Trophoblast cell (in vitro differentiated cells and primary cell): ENCODE data around the gene VCAN.

Experiments
- DNase-seq, 2 donors: peaks; one replicate each; pipeline ENCODE4 v3.0.0-alpha.2; 2016
- H2AFZ ChIP-seq: 2 replicates; pipeline ENCODE4 v1.6.1; 2013; ENCODE audit warnings: low read length, moderate library complexity, mild to moderate bottlenecking; ENCODE audit not compliant: insufficient read depth, poor library complexity
- H2AK5ac ChIP-seq: 2 replicates; pipeline ENCODE4 v1.6.1; 2013; ENCODE audit warnings: mild to moderate bottlenecking, low read length
- H2BK120ac ChIP-seq: 2 replicates; pipeline ENCODE4 v1.6.1; 2013; ENCODE audit warnings: low read length, mild to moderate bottlenecking, moderate library complexity; ENCODE audit not compliant: insufficient read depth, poor library complexity
- H2BK12ac ChIP-seq: 2 replicates; pipeline ENCODE4 v1.6.1; 2013; ENCODE audit warnings: mild to moderate bottlenecking, low read length, moderate library complexity
- H2BK5ac ChIP-seq: 2 replicates; pipeline ENCODE4 v1.6.1; 2013; ENCODE audit warnings: low read length, low read depth, moderate library complexity, mild to moderate bottlenecking; ENCODE audit not compliant: poor library complexity
- H3K14ac ChIP-seq: 2 replicates; pipeline ENCODE4 v1.6.1; 2013; ENCODE audit warnings: mild to moderate bottlenecking, low read length
- H3K18ac ChIP-seq: 2 replicates; pipeline ENCODE4 v1.6.1; 2013; ENCODE audit warnings: mild to moderate bottlenecking, low read length
- H3K23ac ChIP-seq: 2 replicates; pipeline ENCODE4 v1.6.1; 2013; ENCODE audit warnings: low read length
- H3K27ac ChIP-seq: 2 replicates; pipeline ENCODE4 v1.5.1; 2013; ENCODE audit warnings: low read depth, mild to moderate bottlenecking, inconsistent platforms, low read length, moderate library complexity
- H3K27me3 ChIP-seq: 2 replicates; pipeline ENCODE4 v1.6.1; 2013; ENCODE audit warnings: inconsistent platforms, mild to moderate bottlenecking, low read length, moderate library complexity; ENCODE audit not compliant: insufficient read depth
- H3K36me3 ChIP-seq, 2 experiments: 1 replicate in 1 of 2; 2 replicates in 1 of 2; pipeline ENCODE4 v1.6.1; 2013; ENCODE audit warnings: low read length in 2 of 2, mild to moderate bottlenecking in 2 of 2, moderate library complexity in 1 of 2; ENCODE audit not compliant: insufficient read depth in 2 of 2, control insufficient read depth in 1 of 2
- H3K4ac ChIP-seq: 2 replicates; pipeline ENCODE4 v1.6.1; 2013; ENCODE audit warnings: low read depth, mild to moderate bottlenecking, low read length, moderate library complexity
- H3K4me1 ChIP-seq, 2 experiments: 1 replicate in 1 of 2; 2 replicates in 1 of 2; pipeline ENCODE4 v1.6.1; 2013; ENCODE audit warnings: low read length in 2 of 2, mild to moderate bottlenecking in 2 of 2, moderate library complexity in 1 of 2; ENCODE audit not compliant: insufficient read depth in 2 of 2, control insufficient read depth in 1 of 2
- H3K4me2 ChIP-seq: 2 replicates; pipeline ENCODE4 v1.6.1; 2013; ENCODE audit warnings: inconsistent platforms, mild to moderate bottlenecking, low read length, moderate library complexity
- H3K4me3 ChIP-seq: 2 replicates; pipeline ENCODE4 v1.5.1; 2013; ENCODE audit warnings: mild to moderate bottlenecking, low read depth, low read length, inconsistent platforms
- H3K79me1 ChIP-seq: one replicate; pipeline ENCODE4 v1.6.1; 2013; ENCODE audit warnings: low read length
- H3K79me2 ChIP-seq: 2 replicates; pipeline ENCODE4 v1.6.1; 2013; ENCODE audit warnings: low read length, mild to moderate bottlenecking; ENCODE audit not compliant: control insufficient read depth, insufficient read depth, poor library complexity
- H3K9ac ChIP-seq: 2 replicates; pipeline ENCODE4 v1.6.1; 2013; ENCODE audit warnings: mild to moderate bottlenecking, low read length
- H3K9me3 ChIP-seq: 2 replicates; pipeline ENCODE4 v1.6.1; 2013; ENCODE audit warnings: low read depth, mild to moderate bottlenecking, control low read depth, inconsistent platforms, low read length; ENCODE audit not compliant: insufficient read depth
- H4K12ac ChIP-seq: 2 replicates; pipeline ENCODE4 v1.6.1; 2013; ENCODE audit warnings: low read depth, mild to moderate bottlenecking, low read length, moderate library complexity
- H4K8ac ChIP-seq: 2 replicates; pipeline ENCODE4 v1.6.1; 2013; ENCODE audit warnings: low read depth, mild to moderate bottlenecking, low read length, moderate library complexity
- H4K91ac ChIP-seq: one replicate; pipeline ENCODE4 v1.6.1; 2013; ENCODE audit warnings: low read depth, mild to moderate bottlenecking, low read length, moderate library complexity
- WGBS: extraction: QIAGEN DNeasy Blood & Tissue Kit; methylation state at CpG from one replicate; pipeline ENCODE4 v1.1.7; 2013; ENCODE audit warnings: missing lambda C conversion rate; ENCODE audit not compliant: insufficient read length, insufficient coverage; ENCODE audit errors: extremely low coverage; 5-methylcytosine and 5-hydroxymethylcytosine counted together

The VCAN gene

DNA sequence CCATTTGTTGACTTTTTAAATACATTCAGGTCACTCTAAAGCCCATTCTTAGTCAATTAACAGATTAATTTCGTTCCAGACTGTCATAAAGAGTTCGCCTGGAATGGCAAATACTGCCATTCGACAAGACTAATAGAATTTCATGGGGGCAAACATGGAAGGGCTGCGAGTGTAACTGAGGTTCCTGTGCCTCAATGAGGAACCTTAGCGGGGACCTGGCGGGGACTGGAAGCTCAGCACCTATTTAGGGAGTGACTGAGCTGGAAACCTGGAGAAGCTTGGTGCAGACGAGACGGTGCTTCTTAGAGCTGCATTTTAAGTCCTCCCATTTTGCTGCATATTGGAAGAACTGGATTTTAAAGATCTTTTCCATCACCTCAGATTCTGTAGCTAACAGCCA, 3.4 kb downstream of the VCAN start:
- H3K27me3 ChIP-seq: peaks cover 3% of the 10 kb centered on the region
- no peak overlapping the region for H3K9ac ChIP-seq
- H4K12ac ChIP-seq: peak overlapping the region; percentile 44
- H4K8ac ChIP-seq: no peak overlapping the region
- H3K4me2 ChIP-seq: peak overlapping the region; percentile 88
- H3K36me3 ChIP-seq: no peaks in the 10 kb centered on the region
- H2BK12ac ChIP-seq: no peak overlapping the region
- DNase-seq: no peak
- no peaks in the 10 kb centered on the region for H3K9me3 ChIP-seq
- H3K14ac ChIP-seq: peak overlapping the region; percentile 8
- H3K27ac ChIP-seq: peak overlapping the region; percentile 23
- peak overlapping the region; percentile 45 for H4K91ac ChIP-seq
- H3K4me1 ChIP-seq: peaks cover 11 to 13% of the 10 kb centered on the region in 2 experiments
- no peak overlapping the region for H3K18ac ChIP-seq
- H3K4me3 ChIP-seq: no peak overlapping the region
- no peak overlapping the region for H3K4ac ChIP-seq
- peak overlapping the region; percentile 58 for H2BK120ac ChIP-seq
- H3K79me1 ChIP-seq: peaks cover 2% of the 10 kb centered on the region
- H3K79me2 ChIP-seq: peaks cover 2% of the 10 kb centered on the region
- no peak overlapping the region for H3K23ac ChIP-seq
- peak overlapping the region; percentile 79 for H2AFZ ChIP-seq
- H2AK5ac ChIP-seq: no peak overlapping the region
- no peak overlapping the region for H2BK5ac ChIP-seq
- WGBS: no CpG with 5 or more reads among the region's 8 CpGs

DNA sequence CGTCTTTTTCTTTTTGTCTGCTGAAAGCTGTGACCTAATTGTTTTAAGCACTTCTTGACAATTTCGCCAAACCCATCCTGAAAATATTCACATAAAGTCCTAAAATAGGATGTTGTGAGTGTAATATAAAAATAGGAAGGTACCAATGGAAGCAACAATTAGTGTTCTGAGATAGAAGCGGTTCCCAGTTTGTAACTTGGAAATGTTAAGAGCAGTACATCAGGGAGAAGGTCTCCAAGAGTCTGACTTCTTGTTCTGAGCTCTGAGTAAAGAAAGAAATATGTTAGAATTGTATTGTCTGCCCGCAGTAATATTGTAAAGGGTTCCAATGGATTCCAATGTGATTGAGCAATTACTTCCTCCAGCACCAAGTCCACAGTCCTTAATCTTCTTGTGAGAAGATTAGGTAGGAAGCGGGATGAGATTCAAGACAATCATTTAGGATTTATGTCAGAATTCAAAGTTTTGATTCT, 3.9 kb downstream of the VCAN start:
- H3K27me3 ChIP-seq: peaks cover 3% of the 10 kb centered on the region
- H3K4me1 ChIP-seq: peaks cover 11 to 13% of the 10 kb centered on the region in 2 experiments
- H3K4ac ChIP-seq: no peak overlapping the region
- H3K18ac ChIP-seq: no peak overlapping the region
- no peak overlapping the region for H2AK5ac ChIP-seq
- H2BK120ac ChIP-seq: no peak overlapping the region
- H3K36me3 ChIP-seq: no peaks in the 10 kb centered on the region
- H3K79me2 ChIP-seq: peaks cover 2% of the 10 kb centered on the region
- H2AFZ ChIP-seq: no peak overlapping the region
- H3K9ac ChIP-seq: no peak overlapping the region
- H3K27ac ChIP-seq: peak overlapping the region; percentile 19
- no peak overlapping the region for H4K91ac ChIP-seq
- H3K9me3 ChIP-seq: no peaks in the 10 kb centered on the region
- DNase-seq: peak; percentile 30 to 81
- H3K14ac ChIP-seq: no peak overlapping the region
- peak overlapping the region; percentile 88 for H3K4me2 ChIP-seq
- H2BK5ac ChIP-seq: no peak overlapping the region
- H2BK12ac ChIP-seq: no peak overlapping the region
- H3K79me1 ChIP-seq: peaks cover 2% of the 10 kb centered on the region
- H4K8ac ChIP-seq: no peak overlapping the region
- H3K23ac ChIP-seq: no peak overlapping the region
- no CpG with 5 or more reads among the region's 5 CpGs for WGBS
- H3K4me3 ChIP-seq: no peak overlapping the region
- H4K12ac ChIP-seq: no peak overlapping the region

GRCh38 chr5:83475935-83476814, 4.6 kb downstream of the VCAN start:
- Histone ChIP-seq H3K4me1 (peaks cover 11 to 13% of the 10 kb centered on the region in 2 experiments), H3K79me1 (peaks cover 2% of the 10 kb centered on the region), H3K79me2 (peaks cover 2% of the 10 kb centered on the region), H4K8ac (no peak overlapping the region), H3K4ac (no peak overlapping the region), H3K23ac (no peak overlapping the region), H2BK120ac (no peak overlapping the region), H2BK5ac (no peak overlapping the region), H3K4me2 (no peak overlapping the region), H3K18ac (no peak overlapping the region), H3K27me3 (peaks cover 3% of the 10 kb centered on the region), H4K12ac (no peak overlapping the region), H3K14ac (no peak overlapping the region), H3K9me3 (no peaks in the 10 kb centered on the region), H3K9ac (no peak overlapping the region), H2AK5ac (no peak overlapping the region), H2AFZ (no peak overlapping the region), H3K36me3 (no peaks in the 10 kb centered on the region), H3K4me3 (no peak overlapping the region), H4K91ac (no peak overlapping the region), H3K27ac (no peak overlapping the region), H2BK12ac (no peak overlapping the region)
- DNase-seq: no peak
- no CpG with 5 or more reads among the region's 5 CpGs for WGBS

DNA sequence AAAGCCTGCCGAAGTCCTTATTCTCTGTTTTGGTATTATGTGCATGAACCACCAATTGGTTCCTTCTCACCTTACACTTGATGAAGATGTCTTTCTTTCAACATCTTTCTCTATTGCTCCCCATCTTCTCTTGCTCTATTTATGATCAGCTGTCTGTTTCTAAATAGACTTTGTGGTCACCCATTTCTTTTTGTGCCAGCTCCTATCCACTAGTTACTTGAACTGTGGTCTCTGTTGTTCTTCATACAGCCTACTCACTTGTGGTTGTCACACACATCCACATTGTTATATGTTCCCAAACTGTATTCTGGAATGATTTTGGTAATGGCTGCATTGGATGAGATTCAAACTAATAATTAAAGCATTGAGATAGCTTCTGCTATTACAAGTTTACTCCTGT, 11.4 kb downstream of the VCAN start:
- Histone ChIP-seq H3K4me3 (no peak overlapping the region), H3K27me3 (no peaks in the 10 kb centered on the region), H3K23ac (no peak overlapping the region), H4K12ac (no peak overlapping the region), H2BK5ac (no peak overlapping the region), H3K9me3 (no peaks in the 10 kb centered on the region), H3K4me2 (no peak overlapping the region), H3K79me2 (no peaks in the 10 kb centered on the region), H4K8ac (no peak overlapping the region), H3K4ac (no peak overlapping the region), H4K91ac (no peak overlapping the region), H2BK12ac (no peak overlapping the region), H2BK120ac (no peak overlapping the region), H3K9ac (no peak overlapping the region), H3K4me1 (no peaks in the 10 kb centered on the region), H3K36me3 (no peaks in the 10 kb centered on the region), H3K18ac (no peak overlapping the region), H2AK5ac (no peak overlapping the region), H2AFZ (no peak overlapping the region), H3K79me1 (no peaks in the 10 kb centered on the region), H3K27ac (no peak overlapping the region), H3K14ac (no peak overlapping the region)
- DNase-seq: no peak
- WGBS: no CpG with 5 or more reads among the region's 1 CpG
